H9 (cell line): Measurements from ENCODE around the gene GNPDA1. TPM values are rescaled to one million over a fixed set of nuclear protein-coding genes. Genes with fewer than 3 reads are reported as not detected.

Experiments
- DNase-seq: peaks from one replicate; pipeline ENCODE4 v3.0.0-alpha.2; 2017
- H2AFZ ChIP-seq: one replicate; pipeline ENCODE4 v1.6.1; 2013; ENCODE audit warnings: mild to moderate bottlenecking, low read length, control low read depth, moderate library complexity
- H2AK5ac ChIP-seq: 2 replicates; pipeline ENCODE4 v1.6.1; 2013; ENCODE audit warnings: low read length, control low read depth, mixed read lengths; ENCODE audit not compliant: insufficient read length
- H2BK120ac ChIP-seq: one replicate; pipeline ENCODE4 v1.6.1; 2013; ENCODE audit warnings: low read depth, mild to moderate bottlenecking, low read length, control low read depth, inconsistent platforms; ENCODE audit not compliant: poor library complexity, severe bottlenecking
- H2BK12ac ChIP-seq: 2 replicates; pipeline ENCODE4 v1.6.1; 2013; ENCODE audit warnings: low read length, control low read depth, mixed read lengths, low read depth; ENCODE audit not compliant: insufficient read length
- H2BK15ac ChIP-seq: 2 replicates; pipeline ENCODE4 v1.6.1; 2013; ENCODE audit warnings: low read depth, low read length, control low read depth
- H2BK20ac ChIP-seq: one replicate; pipeline ENCODE4 v1.6.1; 2013; ENCODE audit warnings: low read depth, mild to moderate bottlenecking, low read length, control low read depth, inconsistent platforms; ENCODE audit not compliant: poor library complexity, severe bottlenecking
- H2BK5ac ChIP-seq: 2 replicates; pipeline ENCODE4 v1.6.1; 2013; ENCODE audit warnings: low read length, control low read depth, mixed read lengths; ENCODE audit not compliant: insufficient read length
- H3K14ac ChIP-seq: 2 replicates; pipeline ENCODE4 v1.6.1; 2013; ENCODE audit warnings: low read length, control low read depth; ENCODE audit not compliant: insufficient read depth
- H3K18ac ChIP-seq: 2 replicates; pipeline ENCODE4 v1.6.1; 2013; ENCODE audit warnings: low read depth, mild to moderate bottlenecking, mixed read lengths, low read length, control low read depth; ENCODE audit not compliant: insufficient read length
- H3K23ac ChIP-seq: 2 replicates; pipeline ENCODE4 v1.6.1; 2013; ENCODE audit warnings: low read length, control low read depth, mixed read lengths, low read depth; ENCODE audit not compliant: insufficient read length
- H3K23me2 ChIP-seq: 2 replicates; pipeline ENCODE4 v1.6.1; 2013; ENCODE audit warnings: low read depth, mild to moderate bottlenecking, mixed read lengths, low read length, control low read depth; ENCODE audit not compliant: insufficient read length, poor library complexity, severe bottlenecking
- H3K27ac ChIP-seq: 2 replicates; pipeline ENCODE4 v1.5.1; 2013; ENCODE audit warnings: low read length, control low read depth, mixed read lengths, low read depth; ENCODE audit not compliant: insufficient read length
- H3K27me3 ChIP-seq: 2 replicates; pipeline ENCODE4 v1.6.1; 2013; ENCODE audit warnings: low read length, control low read depth, inconsistent platforms; ENCODE audit not compliant: insufficient read depth
- H3K4ac ChIP-seq: 2 replicates; pipeline ENCODE4 v1.6.1; 2013; ENCODE audit warnings: low read depth, mild to moderate bottlenecking, control low read depth, inconsistent platforms, low read length, moderate library complexity
- H3K4me1 ChIP-seq: 2 replicates; pipeline ENCODE4 v1.6.1; 2013; ENCODE audit warnings: low read length, control low read depth, inconsistent platforms; ENCODE audit not compliant: insufficient read depth
- H3K4me2 ChIP-seq: 2 replicates; pipeline ENCODE4 v1.6.1; 2013; ENCODE audit warnings: low read length, control low read depth, mixed read lengths; ENCODE audit not compliant: insufficient read length, insufficient read depth
- H3K56ac ChIP-seq: 2 replicates; pipeline ENCODE4 v1.6.1; 2013; ENCODE audit warnings: low read depth, mild to moderate bottlenecking, mixed read lengths, low read length, control low read depth; ENCODE audit not compliant: insufficient read length
- H3K79me1 ChIP-seq: 2 replicates; pipeline ENCODE4 v1.6.1; 2013; ENCODE audit warnings: low read depth, mild to moderate bottlenecking, moderate library complexity, low read length, control low read depth, inconsistent platforms; ENCODE audit not compliant: insufficient read depth, poor library complexity, severe bottlenecking
- H3K79me2 ChIP-seq: 2 replicates; pipeline ENCODE4 v1.6.1; 2013; ENCODE audit warnings: low read length, control low read depth, inconsistent platforms; ENCODE audit not compliant: insufficient read depth
- H3K9ac ChIP-seq: 2 replicates; pipeline ENCODE4 v1.6.1; 2013; ENCODE audit warnings: low read length, control low read depth, mixed read lengths; ENCODE audit not compliant: insufficient read length; ENCODE audit errors: extremely low read depth
- H3K9me3 ChIP-seq: one replicate; pipeline ENCODE4 v1.6.1; 2013; ENCODE audit warnings: low read depth, low read length, inconsistent platforms; ENCODE audit not compliant: control insufficient read depth
- H3T11ph ChIP-seq: one replicate; pipeline ENCODE4 v1.6.1; 2013; ENCODE audit warnings: mild to moderate bottlenecking, low read length, control low read depth, inconsistent platforms
- H4K20me1 ChIP-seq: one replicate; pipeline ENCODE4 v1.6.1; 2013; ENCODE audit not compliant: control insufficient read depth, insufficient read length, insufficient read depth
- H4K5ac ChIP-seq: 2 replicates; pipeline ENCODE4 v1.6.1; 2013; ENCODE audit warnings: low read depth, mild to moderate bottlenecking, mixed read lengths, low read length, control low read depth; ENCODE audit not compliant: insufficient read length
- H4K8ac ChIP-seq: replicated peaks from 2 replicates; pipeline ENCODE4 v1.6.1; 2013; ENCODE audit warnings: low read length, control low read depth, mixed read lengths, low read depth; ENCODE audit not compliant: insufficient read length
- H4K91ac ChIP-seq: 2 replicates; pipeline ENCODE4 v1.6.1; 2013; ENCODE audit warnings: low read depth, mild to moderate bottlenecking, moderate library complexity, mixed read lengths, low read length, control low read depth; ENCODE audit not compliant: insufficient read length
- H3K27ac Mint-ChIP-seq, 3 experiments: 2 replicates in 2 of 3; 3 replicates in 1 of 3; pipeline ENCODE4 v1.8.0; 2020 to 2021; ENCODE audit warnings: mixed read lengths in 3 of 3, mild to moderate bottlenecking in 1 of 3, moderate library complexity in 1 of 3
- H3K27me3 Mint-ChIP-seq: 2 replicates; pipeline ENCODE4 v1.8.0; 2021; ENCODE audit warnings: low read depth, mild to moderate bottlenecking, moderate library complexity, mixed read lengths
- H3K36me3 Mint-ChIP-seq, 3 experiments: 2 replicates in 2 of 3; 3 replicates in 1 of 3; pipeline ENCODE4 v1.8.0; 2020 to 2021; ENCODE audit warnings: low read depth in 3 of 3, mixed read lengths in 3 of 3; ENCODE audit not compliant: insufficient read depth in 1 of 3
- H3K4me1 Mint-ChIP-seq, 2 experiments: 2 replicates each; pipeline ENCODE4 v1.8.0; 2020; ENCODE audit warnings: mixed read lengths in 2 of 2
- H3K4me3 Mint-ChIP-seq, 2 experiments: 2 replicates in 1 of 2; 3 replicates in 1 of 2; pipeline ENCODE4 v1.8.0; 2020 to 2021; ENCODE audit warnings: mild to moderate bottlenecking in 2 of 2, mixed read lengths in 2 of 2, moderate library complexity in 1 of 2
- H3K9me3 Mint-ChIP-seq, 2 experiments: 2 replicates in 1 of 2; 3 replicates in 1 of 2; pipeline ENCODE4 v1.8.0; 2020; ENCODE audit warnings: mild to moderate bottlenecking in 2 of 2, mixed read lengths in 2 of 2, moderate library complexity in 1 of 2
- CTCF ChIP-seq: fragments of 200-600 bp; sonication (generic); conservative IDR thresholded peaks from 3 replicates; pipeline ENCODE4 v1.8.0; 2021; ENCODE audit warnings: antibody characterized with exemption, mild to moderate bottlenecking
- WGBS: extraction: QIAGEN DNeasy Blood & Tissue Kit; methylation state at CpG from one replicate; pipeline ENCODE4 v1.1.7; 2013; ENCODE audit warnings: missing lambda C conversion rate, low lambda C conversion rate, mixed read lengths; ENCODE audit not compliant: insufficient read length; ENCODE audit errors: extremely low coverage; 5-methylcytosine and 5-hydroxymethylcytosine counted together
- total RNA-seq: library from RNA; stranded (reverse); gene quantifications from 2 replicates; pipeline ENCODE4 v1.2.1, GENCODE V29; 2021

Gene GNPDA1
- total RNA-seq, 1 experiment from 2014 or later: 66.8 TPM

GRCh38 chr5:142056816-142057696 is 44.2 kb upstream of the GNPDA1 start:
- H3K27me3 Mint-ChIP-seq: no peaks in the 10 kb centered on the region
- H3K9me3 ChIP-seq: no peaks in the 10 kb centered on the region
- H2BK20ac ChIP-seq: no peak overlapping the region
- no peak overlapping the region for H3K23ac ChIP-seq
- no peaks in the 10 kb centered on the region for H4K20me1 ChIP-seq
- no peak overlapping the region for H3K4me2 ChIP-seq
- H3K79me2 ChIP-seq: no peaks in the 10 kb centered on the region
- peaks cover 12 to 19% of the 10 kb centered on the region in 2 experiments for H3K4me1 Mint-ChIP-seq
- no CpG with 5 or more reads among the region's 5 CpGs for WGBS
- H2BK15ac ChIP-seq: no peak overlapping the region
- no peak overlapping the region for H3K56ac ChIP-seq
- no peak for DNase-seq
- H3K18ac ChIP-seq: no peak overlapping the region
- no peak overlapping the region for H3K4ac ChIP-seq
- no peaks in the 10 kb centered on the region for H3K79me1 ChIP-seq
- peaks cover 6% of the 10 kb centered on the region; the same call in 1 of the 2 replicates for H3K4me1 ChIP-seq
- no peak overlapping the region for H4K5ac ChIP-seq
- no peak overlapping the region for H2BK120ac ChIP-seq
- TF ChIP-seq CTCF: no peak
- H2AFZ ChIP-seq: no peak overlapping the region
- no peak overlapping the region for H4K91ac ChIP-seq
- peak overlapping the region in 1 of 3 experiments; percentile 45; a peak in 1 of 7 replicates for H3K27ac Mint-ChIP-seq
- no peak overlapping the region for H3K27ac ChIP-seq
- no peak overlapping the region for H2AK5ac ChIP-seq
- H2BK5ac ChIP-seq: no peak overlapping the region
- H3K27me3 ChIP-seq: no peaks in the 10 kb centered on the region
- H3K9ac ChIP-seq: no peak overlapping the region
- H2BK12ac ChIP-seq: no peak overlapping the region
- no peaks in the 10 kb centered on the region for H3K36me3 Mint-ChIP-seq
- no peak overlapping the region for H4K8ac ChIP-seq
- H3T11ph ChIP-seq: no peak overlapping the region
- H3K9me3 Mint-ChIP-seq: no peaks in the 10 kb centered on the region
- H3K4me3 Mint-ChIP-seq: no peak overlapping the region
- H3K23me2 ChIP-seq: no peaks in the 10 kb centered on the region
- H3K14ac ChIP-seq: no peak overlapping the region
